K562 (cell line): Measurements from ENCODE around the gene CC2D1A. TPM values are rescaled to one million over a fixed set of nuclear protein-coding genes. Genes with fewer than 3 reads are reported as not detected.
A peak's percentile ranks its signal among the peaks of the same experiment; 100 is the strongest.

Experiments used
- ASH1L ChIP-seq: fragments of 450-650 bp; IDR thresholded peaks from 2 replicates; pipeline ENCODE4 v1.6.1; 2018; ENCODE audit warnings: borderline replicate concordance, mild to moderate bottlenecking, low read depth; ENCODE audit not compliant: partially characterized antibody
- BRD9 ChIP-seq: fragments of 450-650 bp; IDR thresholded peaks from 2 replicates; pipeline ENCODE4 v1.6.1; 2018; ENCODE audit warnings: low read depth; ENCODE audit not compliant: partially characterized antibody
- ETV6 ChIP-seq, 3 experiments: fragments of 150-350 bp in 1 of 3; sonication (generic) in 1 of 3; formaldehyde crosslinking in 1 of 3; IDR thresholded peaks; 2 replicates each; pipeline versions ENCODE4 v1.6.1 to v1.8.0; 2014 to 2022; ENCODE audit warnings: borderline replicate concordance in 2 of 3, low read depth in 2 of 3, antibody characterized with exemption in 1 of 3, low read length in 1 of 3, mild to moderate bottlenecking in 1 of 3, missing genetic modification reagents in 1 of 3
- FOXA1 ChIP-seq: fragments of 450-650 bp; IDR thresholded peaks from 2 replicates; pipeline ENCODE4 v1.6.1; 2016; ENCODE audit warnings: mild to moderate bottlenecking, borderline replicate concordance
- HCFC1 ChIP-seq: IDR thresholded peaks from 2 replicates; pipeline ENCODE4 v1.6.1; 2012; ENCODE audit warnings: low read depth, low read length, improper control_type of control experiment
- KDM5B ChIP-seq: fragments of 200-600 bp; sonication (generic); IDR thresholded peaks from 2 replicates; pipeline ENCODE4 v1.6.1; 2012; ENCODE audit warnings: low read depth, mild to moderate bottlenecking, moderate library complexity, low read length, control low read depth, inconsistent platforms; ENCODE audit not compliant: insufficient replicate concordance
- NEUROD1 ChIP-seq: fragments of 150-350 bp; IDR thresholded peaks from 2 replicates; pipeline ENCODE4 v1.6.1; 2014; ENCODE audit warnings: borderline replicate concordance, low read length, low read depth; ENCODE audit not compliant: partially characterized antibody
- PCBP2 ChIP-seq: fragments of 200-400 bp; formaldehyde crosslinking; IDR thresholded peaks from 2 replicates; pipeline ENCODE4 v1.6.1; 2018; ENCODE audit warnings: low read length, low read depth, mild to moderate bottlenecking, moderate library complexity; ENCODE audit not compliant: poor library complexity, severe bottlenecking
- PHTF2 ChIP-seq: fragments of 250-450 bp; sonication (Bioruptor Pico); IDR thresholded peaks from 2 replicates; pipeline ENCODE4 v1.5.0; 2021; ENCODE audit warnings: mild to moderate bottlenecking
- POLR2AphosphoS5 ChIP-seq: IDR thresholded peaks from 2 replicates; pipeline ENCODE4 v1.6.1; 2011; ENCODE audit warnings: mild to moderate bottlenecking, low read depth, low read length, moderate library complexity; ENCODE audit not compliant: control insufficient read depth, insufficient read depth
- ZNF174 ChIP-seq: fragments of 250-450 bp; sonication (Bioruptor Pico); IDR thresholded peaks from 2 replicates; pipeline ENCODE4 v1.4.0; 2020; ENCODE audit warnings: mild to moderate bottlenecking
- ZNF354B ChIP-seq: fragments of 250-450 bp; sonication (Bioruptor Pico); IDR thresholded peaks from 2 replicates; pipeline ENCODE4 v1.4.0; 2020
- ZNF644 ChIP-seq: fragments of 200-800 bp; sonication (Bioruptor generic); IDR thresholded peaks from 2 replicates; pipeline ENCODE4 v1.6.1; 2016; ENCODE audit warnings: low read depth, missing genetic modification characterization, missing compliant biosample characterization
- polyA plus RNA-seq, 8 experiments: library from polyadenylated mRNA; depleted of rRNA in 4 of 8; stranded (reverse) in 5 of 8; unstranded in 3 of 8; fragments of >200 nt; fragmentation: Nextera tagmentation in 2 of 8; fragmentation: Illumina TruSeq in 1 of 8; extraction: Ambion mirVana in 2 of 8; extraction: Trizol in 1 of 8; gene quantifications; 2 replicates each; pipeline versions ENCODE4 v1.2.1 to v1.2.3, GENCODE V29; 2011 to 2014; ENCODE audit warnings: inconsistent platforms in 1 of 8, missing spikeins in 1 of 8
- total RNA-seq, 7 experiments: library from RNA; depleted of rRNA in 6 of 7; stranded (reverse); fragments of >200 nt in 6 of 7; fragmentation: Illumina TruSeq in 2 of 7; extraction: Trizol in 2 of 7; gene quantifications; 2 replicates each; pipeline versions ENCODE4 v1.2.1 to v1.2.3, GENCODE V29; 2011 to 2021; ENCODE audit warnings: low replicate concordance in 1 of 7
- TF ChIP-seq, protein P1 (sequence below), 2 experiments: IDR thresholded peaks in 1 of 2; conservative IDR thresholded peaks in 1 of 2; 2 replicates each; pipeline ENCODE4 v1.6.1; 2016; ENCODE audit warnings: low read depth in 2 of 2, mild to moderate bottlenecking in 1 of 2, missing compliant biosample characterization in 1 of 2, missing genetic modification characterization in 1 of 2, moderate library complexity in 1 of 2
- TF ChIP-seq, protein P2 (sequence below): fragments of 250-450 bp; sonication (Bioruptor Pico); IDR thresholded peaks from 2 replicates; pipeline ENCODE4 v1.5.0; 2021
- TF ChIP-seq, protein P3 (sequence below): sonication (generic); formaldehyde crosslinking; IDR thresholded peaks from 2 replicates; pipeline ENCODE4 v1.8.0; 2022; ENCODE audit warnings: missing genetic modification reagents, mild to moderate bottlenecking, borderline replicate concordance
- TF ChIP-seq, protein P4 (sequence below), 2 experiments: fragments of 450-650 bp in 1 of 2; sonication (generic) in 1 of 2; formaldehyde crosslinking; conservative IDR thresholded peaks; 2 replicates each; pipeline versions ENCODE4 v1.4.0 to v1.8.1; 2020 to 2022; ENCODE audit warnings: mild to moderate bottlenecking in 1 of 2, missing genetic modification reagents in 1 of 2

Gene CC2D1A
- total and polyA plus RNA-seq, 9 of the 15 experiments (the other 6 are each of a cell fraction or from before 2014, with no cell fraction given): 0.32 to 31.0 (median 12.9) TPM

DNA sequence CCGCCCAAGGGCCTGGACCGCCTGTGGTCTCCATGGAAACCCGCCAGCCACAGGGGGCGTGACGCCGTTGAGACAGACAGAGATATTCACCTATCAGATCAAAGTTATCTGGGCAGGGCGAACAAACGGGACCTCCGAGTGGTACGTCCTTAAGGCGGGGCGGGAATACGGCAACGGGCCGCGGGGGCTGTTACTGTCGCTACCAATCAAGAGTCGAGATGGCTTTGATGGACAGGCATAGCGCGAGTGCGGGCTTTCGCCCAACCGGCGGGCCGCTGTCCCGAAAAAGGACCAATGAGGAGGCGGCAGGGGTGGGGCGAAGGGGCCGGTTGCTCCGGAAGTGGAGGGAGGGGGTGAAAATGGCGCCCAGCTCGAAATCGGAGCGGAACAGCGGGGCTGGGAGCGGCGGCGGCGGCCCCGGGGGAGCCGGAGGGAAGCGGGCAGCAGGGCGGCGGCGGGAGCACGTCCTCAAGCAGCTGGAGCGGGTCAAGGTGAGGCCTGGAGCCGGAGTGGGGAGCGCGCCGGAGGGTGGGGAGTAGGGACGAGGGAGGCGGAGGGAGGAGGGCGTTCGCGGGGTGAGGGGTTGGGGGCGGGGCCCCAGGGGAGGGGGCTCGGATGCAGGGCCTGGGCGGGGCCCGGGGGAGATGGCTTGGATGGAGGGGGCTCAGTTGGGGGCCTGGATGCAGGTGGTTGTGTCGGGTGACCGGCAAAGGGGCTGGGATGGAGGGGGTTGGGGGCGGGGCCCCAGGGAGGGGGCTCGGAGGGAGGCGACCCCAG is 46.3 kb downstream of the CC2D1A start, which contains the start of gene DCAF15 (continued):
- TF ChIP-seq, protein P1, sequence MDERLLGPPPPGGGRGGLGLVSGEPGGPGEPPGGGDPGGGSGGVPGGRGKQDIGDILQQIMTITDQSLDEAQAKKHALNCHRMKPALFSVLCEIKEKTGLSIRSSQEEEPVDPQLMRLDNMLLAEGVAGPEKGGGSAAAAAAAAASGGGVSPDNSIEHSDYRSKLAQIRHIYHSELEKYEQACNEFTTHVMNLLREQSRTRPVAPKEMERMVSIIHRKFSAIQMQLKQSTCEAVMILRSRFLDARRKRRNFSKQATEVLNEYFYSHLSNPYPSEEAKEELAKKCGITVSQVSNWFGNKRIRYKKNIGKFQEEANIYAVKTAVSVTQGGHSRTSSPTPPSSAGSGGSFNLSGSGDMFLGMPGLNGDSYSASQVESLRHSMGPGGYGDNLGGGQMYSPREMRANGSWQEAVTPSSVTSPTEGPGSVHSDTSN (CRISPR knock-in tag; IDR thresholded peaks at IDR 0.05; ENCODE audit: low read depth): peak; percentile 96
- TF ChIP-seq, protein P1 (tag; conservative IDR thresholded peaks at IDR 0.05; ENCODE audit: low read depth): peak; percentile 100
- TF ChIP-seq NEUROD1 (peak; percentile 98), FOXA1 (no peak), ZNF354B (CRISPR knock-in tag) (no peak), BRD9 (no peak), POLR2AphosphoS5 (peak; percentile 77), ZNF174 (CRISPR knock-in tag) (no peak), ZNF644 (tag) (no peak), ASH1L (peak; percentile 97), PHTF2 (no peak), ETV6 (IDR thresholded peaks at IDR 0.05; ENCODE audit: borderline replicate concordance in 1 of 2, low read depth in 2 of 2, low read length in 1 of 2) (no peak), ETV6 (CRISPR knock-in tag; IDR thresholded peaks at IDR 0.05; ENCODE audit: borderline replicate concordance) (no peak), HCFC1 (peak; percentile 42), KDM5B (peak; percentile 30), PCBP2 (no peak)
- TF ChIP-seq, protein P2, sequence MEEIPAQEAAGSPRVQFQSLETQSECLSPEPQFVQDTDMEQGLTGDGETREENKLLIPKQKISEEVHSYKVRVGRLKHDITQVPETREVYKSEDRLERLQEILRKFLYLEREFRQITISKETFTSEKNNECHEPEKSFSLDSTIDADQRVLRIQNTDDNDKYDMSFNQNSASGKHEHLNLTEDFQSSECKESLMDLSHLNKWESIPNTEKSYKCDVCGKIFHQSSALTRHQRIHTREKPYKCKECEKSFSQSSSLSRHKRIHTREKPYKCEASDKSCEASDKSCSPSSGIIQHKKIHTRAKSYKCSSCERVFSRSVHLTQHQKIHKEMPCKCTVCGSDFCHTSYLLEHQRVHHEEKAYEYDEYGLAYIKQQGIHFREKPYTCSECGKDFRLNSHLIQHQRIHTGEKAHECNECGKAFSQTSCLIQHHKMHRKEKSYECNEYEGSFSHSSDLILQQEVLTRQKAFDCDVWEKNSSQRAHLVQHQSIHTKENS: no peak
- TF ChIP-seq, protein P3, sequence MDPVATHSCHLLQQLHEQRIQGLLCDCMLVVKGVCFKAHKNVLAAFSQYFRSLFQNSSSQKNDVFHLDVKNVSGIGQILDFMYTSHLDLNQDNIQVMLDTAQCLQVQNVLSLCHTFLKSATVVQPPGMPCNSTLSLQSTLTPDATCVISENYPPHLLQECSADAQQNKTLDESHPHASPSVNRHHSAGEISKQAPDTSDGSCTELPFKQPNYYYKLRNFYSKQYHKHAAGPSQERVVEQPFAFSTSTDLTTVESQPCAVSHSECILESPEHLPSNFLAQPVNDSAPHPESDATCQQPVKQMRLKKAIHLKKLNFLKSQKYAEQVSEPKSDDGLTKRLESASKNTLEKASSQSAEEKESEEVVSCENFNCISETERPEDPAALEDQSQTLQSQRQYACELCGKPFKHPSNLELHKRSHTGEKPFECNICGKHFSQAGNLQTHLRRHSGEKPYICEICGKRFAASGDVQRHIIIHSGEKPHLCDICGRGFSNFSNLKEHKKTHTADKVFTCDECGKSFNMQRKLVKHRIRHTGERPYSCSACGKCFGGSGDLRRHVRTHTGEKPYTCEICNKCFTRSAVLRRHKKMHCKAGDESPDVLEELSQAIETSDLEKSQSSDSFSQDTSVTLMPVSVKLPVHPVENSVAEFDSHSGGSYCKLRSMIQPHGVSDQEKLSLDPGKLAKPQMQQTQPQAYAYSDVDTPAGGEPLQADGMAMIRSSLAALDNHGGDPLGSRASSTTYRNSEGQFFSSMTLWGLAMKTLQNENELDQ: no peak
- TF ChIP-seq, protein P4, sequence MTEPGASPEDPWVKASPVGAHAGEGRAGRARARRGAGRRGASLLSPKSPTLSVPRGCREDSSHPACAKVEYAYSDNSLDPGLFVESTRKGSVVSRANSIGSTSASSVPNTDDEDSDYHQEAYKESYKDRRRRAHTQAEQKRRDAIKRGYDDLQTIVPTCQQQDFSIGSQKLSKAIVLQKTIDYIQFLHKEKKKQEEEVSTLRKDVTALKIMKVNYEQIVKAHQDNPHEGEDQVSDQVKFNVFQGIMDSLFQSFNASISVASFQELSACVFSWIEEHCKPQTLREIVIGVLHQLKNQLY (CRISPR knock-in tag; conservative IDR thresholded peaks at IDR 0.05): no peak
